Measurements from ENCODE around the gene TMED4.
"Not testable (repeated sequence)": the region's sequence is repeated elsewhere in the genome, so short reads cannot be mapped to it uniquely, and the experiment has no call there.

TMED4 gene

DNA sequence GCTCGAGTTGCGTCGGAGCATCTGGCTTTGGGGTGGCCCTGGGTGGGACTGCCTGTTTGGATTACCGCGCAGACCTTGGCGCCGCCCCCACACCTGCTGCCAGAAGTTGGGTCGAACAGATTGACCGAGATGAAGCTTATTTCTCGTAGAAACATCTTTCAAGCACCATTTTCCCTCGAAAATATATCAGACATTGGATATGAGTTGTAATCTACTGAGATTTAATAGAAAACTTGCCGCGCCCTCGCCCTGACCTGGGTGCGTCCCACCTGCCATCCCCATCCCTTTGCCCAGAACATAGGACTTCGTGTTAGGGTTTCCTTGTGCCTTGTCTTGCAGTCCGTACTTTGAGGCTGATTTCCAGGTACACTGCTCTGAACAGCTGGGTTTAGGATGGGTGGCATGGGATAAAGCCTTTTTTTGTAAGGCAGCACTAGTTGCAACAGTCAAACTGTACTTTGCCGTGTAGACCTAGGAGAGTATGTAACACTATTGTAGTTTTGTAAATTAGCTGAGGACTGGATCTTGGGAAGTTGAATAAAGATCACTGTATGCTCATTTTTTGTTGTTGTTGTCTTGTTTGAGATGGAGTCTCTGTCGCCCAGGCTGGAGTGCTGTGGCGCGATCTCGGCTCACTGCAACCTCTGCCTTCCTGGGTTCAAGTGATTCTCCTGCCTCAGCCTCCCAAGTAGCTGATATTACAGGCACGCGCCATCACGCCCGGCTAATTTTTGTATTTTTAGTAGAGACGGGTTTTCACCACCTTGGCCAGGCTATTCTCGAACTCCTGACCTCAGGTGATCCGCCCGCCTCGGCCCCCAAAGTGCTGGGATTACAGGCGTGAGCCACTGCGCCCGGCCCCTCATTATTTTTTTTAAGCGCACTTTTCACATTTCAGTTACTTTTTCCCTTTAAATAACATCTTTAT lies 25.4 kb upstream of the TMED4 start:
- DNase-seq: no peak

DNA sequence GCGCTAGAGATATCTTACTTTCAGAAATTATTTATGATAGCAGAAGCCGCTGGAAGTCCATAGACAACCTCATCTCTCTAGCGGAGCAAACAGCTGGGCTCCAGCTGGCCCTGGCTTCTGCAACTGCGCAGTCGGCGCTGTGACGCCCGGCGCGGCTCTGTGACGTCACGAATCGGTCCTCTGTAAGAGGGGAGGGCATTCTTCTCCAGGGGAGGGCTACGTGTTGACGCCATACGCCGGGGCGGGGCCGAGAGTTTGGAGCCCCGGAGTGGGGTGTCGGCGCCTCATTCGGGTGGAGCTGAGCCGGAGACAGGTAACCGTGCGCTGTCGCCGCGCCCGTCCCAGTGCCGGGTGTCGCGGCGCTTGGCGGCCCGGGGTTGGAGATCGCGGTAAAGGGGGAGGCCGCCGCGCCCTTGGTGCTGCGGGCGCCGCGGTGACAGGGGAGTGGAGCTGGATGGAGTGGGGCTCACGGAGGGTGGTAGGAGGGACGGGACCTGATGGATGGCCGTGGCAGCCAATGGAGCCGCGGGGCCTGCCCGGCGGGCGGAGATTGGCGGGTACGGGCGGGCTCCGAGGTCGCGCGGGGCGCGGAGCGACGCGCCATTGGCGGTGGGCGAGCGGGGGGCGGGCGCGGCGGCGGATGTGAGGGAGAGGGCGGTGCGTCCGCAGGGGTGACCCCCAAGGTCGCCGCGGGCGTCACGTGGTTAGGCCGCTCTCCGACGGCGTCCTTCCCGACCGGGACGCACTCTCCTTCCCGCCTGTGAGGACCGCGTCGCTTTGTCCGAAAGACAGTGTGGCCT lies 24.5 kb upstream of the TMED4 start, which contains the start of gene OGDH:
Gene OGDH, plus strand, starts transcription at position 287 of the 800 bp plus-strand sequence. CDS start 17,717 bp downstream, outside the sequence.
- peak; percentile 99 for DNase-seq

- DNase-seq: no peak
Observed at GRCh38 chr7:44604941-44605340, 22.9 kb upstream of the TMED4 start.

DNA sequence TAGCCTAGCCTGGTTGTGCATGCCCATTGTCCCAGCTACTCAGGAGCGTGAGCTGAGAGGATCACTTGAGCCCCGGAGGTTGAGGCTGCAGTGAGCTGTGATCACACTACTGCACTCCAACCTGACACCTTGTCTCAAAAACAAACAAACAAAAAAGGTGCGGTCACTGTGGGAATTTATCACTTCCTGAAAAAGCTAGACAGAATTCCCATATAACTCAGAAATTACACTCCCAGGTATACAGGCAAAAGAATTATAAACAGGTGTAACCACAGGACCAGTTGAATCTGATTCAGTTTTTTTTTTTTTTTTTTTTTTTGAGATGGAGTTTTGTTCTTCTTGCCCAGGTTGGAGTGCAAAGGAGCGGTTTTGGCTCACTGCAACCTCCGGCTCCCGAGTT lies 21.2 kb upstream of the TMED4 start:
- no peak for DNase-seq

DNA sequence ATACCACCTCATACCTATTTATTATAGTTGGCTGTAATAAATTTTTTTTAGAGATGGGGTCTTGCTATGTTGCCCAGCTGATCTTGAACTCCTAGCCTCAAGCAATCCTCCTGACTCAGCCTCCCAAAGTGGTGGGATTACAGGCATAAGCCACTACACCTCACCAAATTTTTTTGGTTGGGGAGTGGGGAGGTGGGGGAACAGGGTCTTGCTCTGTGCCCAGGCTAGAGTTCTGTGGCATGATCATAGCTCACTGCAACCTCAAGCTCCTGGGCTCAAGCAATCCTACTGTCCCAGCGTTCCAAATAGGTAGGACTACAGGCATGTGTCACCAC lies 20.5 kb upstream of the TMED4 start:
- no peak for DNase-seq

- DNase-seq: no peak
Observed at GRCh38 chr7:44599222-44599621, 17.2 kb upstream of the TMED4 start.

DNA sequence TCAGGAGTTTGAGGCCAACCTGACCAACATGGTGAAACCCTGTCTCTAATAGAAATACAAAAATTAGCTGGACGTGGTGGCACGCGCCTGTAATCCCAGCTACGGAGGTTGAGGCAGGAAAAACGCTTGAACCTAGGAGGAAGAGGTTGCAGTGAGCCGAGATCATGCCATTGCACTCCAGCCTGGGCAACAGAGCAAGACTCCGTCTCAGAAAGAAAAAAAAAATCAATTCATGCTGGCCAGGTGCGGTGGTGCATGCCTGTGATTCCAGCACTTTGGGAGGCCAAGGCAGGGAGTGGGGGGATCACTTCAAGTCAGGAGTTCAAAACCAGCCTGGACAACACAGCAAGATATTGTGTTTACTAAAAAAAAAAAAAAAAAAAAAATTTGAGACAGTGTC lies 15.2 kb upstream of the TMED4 start:
- not testable (repeated sequence) for DNase-seq

DNA sequence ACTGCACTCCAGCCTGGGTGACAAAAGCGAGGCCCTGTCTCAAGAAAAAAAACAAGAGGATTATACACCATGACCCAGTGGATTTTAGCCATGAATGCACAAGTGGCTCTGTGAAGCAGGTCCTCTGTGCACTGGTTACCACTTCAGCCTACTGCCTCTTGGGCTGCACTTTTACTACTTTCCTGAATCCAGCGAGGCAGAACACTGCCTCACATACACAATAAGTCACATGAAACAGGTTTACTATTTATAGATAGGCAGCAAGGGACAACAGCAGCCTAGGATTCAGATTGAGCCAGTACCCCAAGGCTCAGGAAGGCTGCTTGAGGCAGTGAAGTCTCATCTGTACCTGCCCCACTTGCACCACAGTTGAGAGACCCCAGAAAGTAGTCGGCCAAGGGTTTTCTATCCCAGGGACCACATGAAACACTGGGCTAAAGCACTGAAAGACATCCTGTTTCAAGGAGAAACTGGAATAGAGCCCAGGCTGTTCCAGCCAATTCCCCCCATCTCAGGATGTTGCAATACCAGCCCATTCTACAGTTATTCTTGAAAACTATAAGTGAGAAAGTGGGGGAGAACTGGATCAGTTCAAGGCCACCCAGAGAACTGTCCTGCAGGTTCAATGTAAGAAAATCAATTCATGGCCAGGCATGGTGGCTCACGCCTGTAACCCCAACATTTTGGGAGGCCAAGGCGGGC lies 14.1 kb upstream of the TMED4 start:
- no peak for DNase-seq

DNA sequence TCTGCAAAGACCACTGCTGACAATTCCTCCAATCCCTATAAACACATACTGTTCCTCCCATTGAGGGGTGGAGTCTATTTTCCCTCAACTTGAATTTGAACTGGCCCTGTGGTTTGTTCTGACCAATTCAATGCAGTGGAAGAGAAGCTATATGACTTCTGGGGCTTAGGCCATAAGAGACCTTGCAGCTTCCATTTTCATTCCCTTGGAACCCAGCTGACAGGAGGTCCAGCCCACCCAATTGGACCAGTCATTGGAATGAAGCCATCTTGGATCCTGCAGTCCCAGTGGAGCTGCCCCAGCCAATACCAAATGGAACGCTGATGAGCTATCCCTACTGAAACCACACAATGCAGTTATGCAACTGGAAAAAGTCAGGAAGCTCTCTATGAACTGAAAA lies 8.9 kb upstream of the TMED4 start:
- no peak for DNase-seq

- peak; percentile 65 for DNase-seq
Observed at GRCh38 chr7:44587843-44588711, 6.0 kb upstream of the TMED4 start.

DNA sequence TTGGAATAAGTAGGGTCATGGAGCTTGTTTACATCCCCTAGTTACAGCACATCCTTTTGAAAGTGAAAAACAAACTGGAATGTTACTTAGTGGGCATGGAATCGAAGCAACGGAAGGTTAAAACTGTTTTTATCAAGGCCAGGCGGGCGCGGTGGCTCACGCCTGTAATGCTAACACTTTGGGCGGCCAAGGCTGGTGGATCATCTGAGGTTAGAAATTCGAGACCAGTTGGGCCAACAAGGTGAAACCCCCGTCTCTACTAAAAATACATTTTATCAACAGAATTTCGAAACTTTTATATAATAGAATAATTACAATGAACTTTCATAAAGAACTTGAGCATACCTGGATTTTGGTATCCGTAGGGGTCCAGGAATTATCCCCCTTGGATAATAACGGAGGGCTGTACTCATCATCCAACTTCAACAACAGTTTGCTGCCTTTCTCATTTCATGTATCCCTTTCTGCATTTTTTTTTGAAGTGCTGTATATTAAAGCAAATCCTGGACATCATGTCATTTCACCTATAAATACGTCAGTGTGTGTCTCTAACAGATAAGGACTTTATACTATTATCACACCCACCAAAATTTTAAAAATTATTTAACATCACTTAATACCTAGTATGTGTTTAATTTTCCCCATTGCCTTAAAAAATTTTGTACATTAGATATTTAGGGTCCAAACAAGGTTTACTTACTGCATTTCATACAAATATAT lies 1.3 kb upstream of the TMED4 start:
- no peak for DNase-seq

GRCh38 chr7:44580945-44581878 lies 819 bp downstream of the TMED4 start:
- DNase-seq: no peak

DNA sequence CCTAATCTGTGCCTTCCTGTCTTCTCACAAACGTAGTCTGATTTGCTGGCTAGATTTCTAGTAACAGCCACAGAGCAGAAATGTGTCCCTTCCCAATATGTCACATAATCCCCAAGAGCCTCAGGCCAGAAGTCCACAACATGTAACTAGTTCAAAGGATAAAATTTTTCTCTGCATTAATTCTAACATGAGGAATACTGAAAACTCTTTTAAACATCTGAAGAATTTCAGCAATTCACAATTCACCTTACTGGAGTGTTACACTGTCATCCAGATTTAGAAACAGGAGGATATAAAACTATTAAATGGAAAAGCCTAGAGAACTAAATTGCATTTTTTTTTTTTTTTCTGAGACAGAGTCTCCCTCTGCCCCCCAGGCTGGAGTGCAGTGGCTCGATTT lies 5.8 kb downstream of the TMED4 start:
- DNase-seq: no peak

- no peak for DNase-seq
Observed at GRCh38 chr7:44575054-44575453, 7.0 kb downstream of the TMED4 start.

GRCh38 chr7:44574287-44574872 lies 7.7 kb downstream of the TMED4 start:
- DNase-seq: no peak

DNA sequence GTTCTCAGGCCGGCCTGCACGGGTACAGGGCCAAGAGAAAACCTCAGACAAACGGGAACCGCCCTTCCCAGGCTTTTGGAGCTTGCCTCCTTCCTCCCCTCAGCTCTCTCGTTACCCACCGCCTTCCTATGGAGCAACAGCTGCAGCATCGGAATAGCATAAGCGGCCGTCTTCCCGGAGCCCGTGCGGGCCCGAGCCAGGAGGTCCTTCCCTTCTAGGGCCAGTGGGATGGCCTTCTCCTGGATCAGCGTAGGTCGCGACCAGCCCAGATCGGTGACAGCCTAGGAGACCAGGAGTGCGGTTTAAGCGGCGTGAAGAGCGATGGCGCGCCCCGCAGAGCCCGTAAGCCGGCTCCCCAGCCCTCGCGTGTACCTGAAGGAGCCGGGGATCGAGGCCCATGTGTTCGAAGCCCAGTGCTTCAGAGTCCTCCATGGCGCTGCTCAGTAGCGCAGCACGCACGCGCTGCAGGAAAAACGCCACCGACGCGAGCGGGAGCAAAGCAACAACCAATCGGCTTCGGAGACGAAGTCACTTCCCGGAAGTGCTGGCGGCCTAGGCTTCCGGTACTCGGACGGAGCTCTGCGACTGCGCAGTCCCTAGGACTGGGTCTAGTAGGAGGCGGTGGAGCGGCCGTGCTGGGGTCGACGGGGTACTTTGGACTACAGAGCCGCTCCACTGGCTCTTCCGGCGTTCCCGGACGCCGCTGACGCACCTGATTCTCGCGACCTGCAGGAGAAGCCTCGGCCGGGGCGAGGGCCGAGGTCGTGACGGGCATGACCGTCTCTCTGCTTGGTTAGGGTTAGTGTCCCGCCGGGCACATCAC lies 8.4 kb downstream of the TMED4 start, which contains the start of gene DDX56:
Gene DDX56, minus strand, starts transcription at position 445 of the 823 bp plus-strand sequence. Its CDS starts 13 bp downstream, at position 432.
- peak; percentile 96 for DNase-seq

DNA sequence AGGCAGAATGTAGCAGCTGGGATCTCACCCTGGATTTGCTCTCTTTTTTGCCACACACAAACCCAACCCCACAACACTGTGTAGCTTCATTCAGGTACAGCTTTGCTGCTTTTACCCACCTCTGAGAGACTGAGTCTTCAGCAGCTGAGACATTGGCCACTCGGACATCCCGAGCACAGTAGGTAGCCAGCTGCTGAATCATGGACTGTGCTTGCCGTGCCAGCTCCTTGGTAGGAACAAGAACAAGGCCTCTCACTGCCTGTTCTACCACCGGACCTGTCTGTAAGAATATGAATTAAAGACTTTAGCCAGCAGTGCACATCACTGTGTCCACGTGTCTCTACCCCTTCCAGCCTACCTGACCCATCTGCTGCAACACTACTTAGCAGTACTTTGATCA lies 9.3 kb downstream of the TMED4 start:
- no peak for DNase-seq

GRCh38 chr7:44569959-44570358 lies 12.1 kb downstream of the TMED4 start:
- DNase-seq: no peak

Data from right hindlimb (tissue), 1 donor.